HG02678 (cell line): Measurements from ENCODE around the gene MACROH2A1.

Experiments used
- ATAC-seq: cut with Tn5 transposase; IDR thresholded peaks from one replicate; pipeline ENCODE4 v1.9.1; 2021; ENCODE audit warnings: mild to moderate bottlenecking, moderate library complexity; ENCODE audit not compliant: unreplicated experiment

Gene MACROH2A1

DNA sequence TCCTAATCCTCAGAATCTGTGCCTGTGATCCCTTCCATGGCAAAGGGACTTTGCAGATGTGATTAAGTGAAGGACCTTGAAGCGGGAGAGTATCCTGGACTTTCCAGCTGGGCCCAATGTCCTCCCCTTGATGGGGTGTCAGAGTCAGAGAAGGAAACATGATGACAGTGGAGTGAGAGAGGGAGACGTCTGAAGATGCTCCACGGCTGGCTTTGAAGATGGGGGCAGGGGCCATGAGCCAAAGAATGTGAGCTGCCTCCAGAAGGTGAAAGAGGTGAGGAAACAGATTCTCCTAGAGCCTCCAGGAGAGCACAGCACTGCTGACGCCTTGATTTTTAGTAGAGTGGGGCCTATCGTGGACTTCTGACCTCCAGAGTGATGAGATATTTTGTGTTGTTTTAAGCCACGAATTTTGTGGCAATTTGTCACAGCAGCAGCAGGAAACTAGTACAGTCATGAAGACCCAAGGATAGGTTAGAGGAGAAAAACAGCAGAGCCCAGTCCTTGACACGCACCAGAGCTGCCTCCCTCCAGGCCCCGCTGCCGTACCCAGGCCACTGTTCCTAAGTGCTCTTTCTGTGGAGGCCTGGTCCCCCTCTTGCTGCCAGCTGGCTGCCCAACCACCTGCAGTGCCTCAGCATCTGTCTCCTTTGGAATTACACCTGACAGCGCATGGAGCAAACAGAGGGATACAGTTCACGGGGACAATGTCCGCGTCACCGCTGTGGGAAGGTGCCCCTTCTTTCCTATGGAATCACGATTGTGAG, 78.1 kb downstream of the MACROH2A1 start:
- no peak for ATAC-seq

DNA sequence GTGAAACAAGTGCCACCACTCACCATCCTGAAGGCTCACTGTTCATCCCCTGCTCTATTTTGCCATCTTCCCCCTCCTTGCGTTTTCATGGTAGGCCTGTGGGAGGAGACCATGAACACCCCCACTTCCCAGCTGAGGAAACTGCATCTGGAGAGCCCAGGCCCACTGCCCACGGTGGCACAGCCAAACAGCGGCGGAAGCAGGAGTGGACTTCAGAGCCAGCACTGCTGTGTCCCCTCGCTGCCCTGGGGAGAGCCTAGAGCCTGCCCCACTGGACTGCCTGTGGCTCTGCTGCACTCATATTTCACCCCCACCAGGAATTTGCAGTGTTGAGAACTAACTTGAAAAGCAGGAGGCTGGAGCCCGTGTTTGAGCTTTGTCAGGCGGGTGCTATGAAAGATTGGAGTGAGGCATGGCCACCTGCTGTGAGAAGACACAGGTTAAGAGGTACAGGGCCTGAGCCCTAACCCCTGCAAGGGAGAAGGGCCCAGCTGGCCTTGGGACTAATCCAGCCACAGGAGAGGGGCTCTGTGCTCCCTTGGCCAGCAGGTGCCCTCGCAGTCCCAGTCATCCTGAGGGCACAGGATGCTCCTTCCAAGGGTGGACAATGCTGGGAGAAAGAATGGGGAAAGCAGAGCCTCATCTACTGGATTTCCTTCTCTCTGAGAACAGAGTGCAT, 79.0 kb downstream of the MACROH2A1 start:
- ATAC-seq, result no peak

DNA sequence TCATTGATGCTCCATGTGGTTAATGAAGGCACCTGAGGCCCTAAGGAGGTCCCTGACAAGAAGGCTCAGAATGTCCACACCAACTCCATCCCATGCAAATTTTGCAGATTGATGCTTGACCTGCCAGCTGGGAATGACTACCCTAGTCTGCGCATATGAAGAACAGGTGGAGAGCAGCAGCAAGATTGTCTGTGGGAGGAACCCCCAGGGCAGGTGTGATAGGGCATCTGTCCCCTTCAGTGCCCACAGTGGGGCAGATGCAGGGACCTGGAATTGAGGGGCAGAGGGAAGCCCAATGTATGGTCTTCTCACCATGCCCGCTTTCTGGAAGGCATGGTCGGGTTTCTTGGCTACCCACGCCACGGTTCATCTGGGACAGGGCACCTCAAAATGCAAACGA, 79.6 kb downstream of the MACROH2A1 start:
- no peak for ATAC-seq

DNA sequence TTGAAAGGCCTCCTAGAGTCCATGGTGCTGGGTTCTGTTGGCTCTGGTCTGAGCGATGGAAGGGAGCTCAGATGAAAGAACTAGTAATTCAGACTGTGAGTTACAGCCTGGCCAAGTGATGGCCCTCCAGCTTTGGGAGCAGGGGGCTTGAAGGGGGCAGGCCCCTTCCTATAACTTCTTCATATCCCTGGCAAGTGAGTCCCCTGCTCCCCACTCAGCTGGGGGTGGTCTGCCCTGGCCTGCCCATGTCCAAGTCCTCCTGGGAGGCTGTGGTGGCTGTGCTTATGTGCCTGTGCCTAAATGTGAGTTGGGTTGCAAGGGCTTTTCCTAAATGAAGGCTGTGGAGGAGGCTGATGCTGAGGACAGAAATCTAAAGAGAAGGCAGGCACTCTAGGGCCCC, 80.1 kb downstream of the MACROH2A1 start:
- ATAC-seq, result no peak

DNA sequence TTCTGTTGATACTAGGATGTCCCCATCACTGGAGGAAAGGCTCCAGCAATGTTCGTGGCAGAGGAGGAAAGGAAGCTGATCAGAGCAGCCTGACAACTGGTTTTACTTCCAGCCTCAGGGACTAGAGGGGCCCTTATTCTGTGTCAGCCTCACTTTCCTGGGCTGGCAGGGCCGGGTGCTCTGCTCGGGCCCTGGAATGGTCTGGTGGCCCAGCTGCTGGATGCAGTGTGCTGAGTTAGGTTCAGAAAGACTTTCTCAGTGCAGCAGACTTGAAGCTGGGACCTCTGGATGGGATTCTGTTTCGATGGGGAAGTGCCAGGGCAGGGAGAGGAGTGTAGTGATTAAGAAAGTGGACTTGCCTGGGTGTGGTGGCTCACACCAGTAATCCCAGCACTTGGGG, 81.0 kb downstream of the MACROH2A1 start:
- no peak for ATAC-seq

DNA sequence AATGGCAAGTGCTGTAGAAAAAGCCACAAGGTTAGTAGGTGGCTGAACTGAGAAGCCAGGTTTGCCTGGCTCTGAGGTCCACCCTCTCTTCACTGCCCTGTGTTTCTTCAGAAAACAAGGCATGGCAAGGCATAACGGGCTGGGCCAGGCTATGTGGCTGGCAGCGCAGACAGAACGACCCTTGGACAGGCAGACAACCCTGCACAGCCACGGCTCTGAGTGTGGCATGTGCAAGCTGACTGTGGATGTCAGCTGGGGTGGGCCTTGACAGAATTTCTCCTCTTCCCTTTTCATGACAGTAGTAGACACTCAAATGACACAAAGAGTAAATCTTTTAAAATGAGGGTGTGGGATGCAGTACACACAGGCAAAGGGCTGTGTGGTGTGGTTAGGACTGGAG, 81.7 kb downstream of the MACROH2A1 start:
- no peak for ATAC-seq

DNA sequence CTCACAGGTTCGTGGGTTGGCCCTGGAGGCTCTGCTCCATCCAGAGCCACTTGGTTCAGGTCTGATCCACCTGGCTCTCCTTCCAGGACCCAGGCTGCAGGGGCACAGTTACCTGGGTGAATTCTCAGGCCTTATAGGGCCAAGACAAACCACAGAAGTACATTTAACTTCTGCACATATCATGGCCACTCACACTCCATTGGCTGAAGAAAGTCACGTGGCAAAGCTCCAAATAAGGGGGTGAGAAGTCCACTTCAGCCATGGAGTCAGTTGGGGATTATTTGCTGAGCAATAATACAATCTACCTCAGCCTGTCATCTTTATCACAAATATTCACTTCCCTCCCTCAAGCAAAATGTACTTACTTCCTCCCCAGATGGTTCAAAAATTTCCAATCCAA, 83.6 kb downstream of the MACROH2A1 start:
- no peak for ATAC-seq

DNA sequence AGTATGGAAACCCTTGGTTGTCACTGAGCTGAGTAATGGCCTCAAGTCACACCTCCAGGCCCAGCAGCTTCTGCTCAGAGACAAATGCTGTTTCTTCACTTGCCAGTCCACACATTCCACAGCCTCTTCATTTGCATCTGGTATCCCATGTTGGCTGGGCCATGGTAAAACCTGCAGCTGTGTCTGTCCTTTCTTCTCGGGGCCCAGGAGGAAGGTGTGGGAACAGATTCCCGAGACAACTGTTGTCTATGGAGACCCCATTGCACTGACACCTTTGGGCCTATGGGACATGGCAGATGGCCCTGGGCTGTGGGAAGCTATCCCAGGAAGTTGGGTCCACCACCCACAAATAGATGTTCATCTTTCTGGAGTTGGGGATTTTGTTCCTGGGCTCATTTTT, 85.1 kb downstream of the MACROH2A1 start:
- no peak for ATAC-seq

DNA sequence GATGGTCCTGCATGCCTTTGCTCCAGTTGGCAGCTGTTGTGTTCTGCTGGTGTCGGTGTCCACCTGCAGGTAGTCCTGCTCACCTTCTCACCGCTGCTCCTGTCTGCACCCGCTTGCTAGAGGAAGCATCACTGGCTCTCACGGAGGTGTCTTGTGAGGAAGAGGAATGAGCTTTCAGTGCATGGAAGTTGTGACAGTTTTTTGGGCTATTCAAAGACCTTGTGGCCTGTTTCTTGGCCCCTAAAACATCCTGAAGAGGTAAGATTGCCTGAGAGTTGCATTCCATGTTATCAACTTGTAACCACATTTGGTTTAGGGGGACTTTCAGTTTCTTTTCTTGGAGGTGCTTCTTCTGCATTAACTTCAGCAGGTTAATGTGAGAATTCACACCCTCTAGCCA, 85.6 kb downstream of the MACROH2A1 start:
- ATAC-seq, result no peak

DNA sequence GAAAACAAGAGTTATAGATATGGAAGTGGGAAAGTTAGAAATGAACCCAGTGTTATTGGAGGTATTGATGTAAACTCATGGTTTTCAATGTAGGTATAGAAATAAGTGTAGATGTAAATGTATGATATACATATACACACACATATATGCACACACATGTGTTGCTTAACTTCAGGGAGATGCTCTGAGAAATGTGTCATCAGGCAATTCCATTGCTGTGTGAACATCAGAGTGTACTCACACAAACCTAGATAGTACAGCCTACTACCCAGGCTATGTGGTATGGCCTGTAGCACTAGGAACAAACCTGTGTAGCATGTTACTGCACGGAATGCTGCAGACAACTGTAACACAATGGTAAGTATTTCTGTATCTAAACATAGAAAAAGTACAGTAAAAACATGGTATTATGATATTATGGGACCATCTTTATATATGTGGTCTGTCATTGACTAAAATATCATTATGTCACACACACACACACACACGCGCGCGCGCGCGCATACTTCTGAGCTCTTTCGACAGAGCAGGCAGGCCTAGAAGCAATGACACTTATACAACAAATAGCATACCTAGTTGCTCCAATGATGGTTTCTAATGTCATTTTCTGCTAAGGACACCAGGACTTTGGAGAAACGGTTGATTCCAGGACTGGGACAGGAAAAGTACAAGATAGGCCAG, 86.6 kb downstream of the MACROH2A1 start:
- ATAC-seq, result no peak

DNA sequence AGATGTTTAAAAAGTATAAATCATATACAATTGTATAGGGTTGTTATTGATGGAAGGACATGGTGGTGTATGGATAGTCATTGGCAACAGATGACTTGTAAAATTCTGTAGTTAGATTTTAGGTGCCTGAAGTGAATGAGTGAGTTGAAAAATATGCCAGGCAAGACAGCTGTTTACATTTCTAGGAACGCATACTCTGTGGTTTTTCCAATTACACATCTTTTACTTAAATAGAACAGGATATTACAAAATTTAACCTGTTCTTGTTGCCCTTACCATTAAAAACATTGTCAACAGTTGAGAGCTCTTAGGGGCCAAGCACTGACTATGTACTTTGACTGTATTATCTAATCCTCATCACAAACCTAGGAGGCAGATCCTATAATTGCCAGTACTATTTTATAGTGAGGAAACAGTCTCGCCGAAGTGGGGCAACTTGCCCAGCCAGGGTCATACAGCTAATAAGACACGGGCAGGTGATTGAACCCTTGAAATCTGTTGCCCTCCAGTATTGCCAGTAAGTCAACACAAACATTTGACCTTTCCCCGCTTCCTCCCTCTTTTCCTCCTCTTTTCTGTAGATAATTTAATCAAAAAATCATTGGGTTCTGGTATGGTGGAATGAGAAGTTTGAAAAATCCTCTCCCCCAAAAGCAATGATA, 88.6 kb downstream of the MACROH2A1 start:
- ATAC-seq, result no peak

DNA sequence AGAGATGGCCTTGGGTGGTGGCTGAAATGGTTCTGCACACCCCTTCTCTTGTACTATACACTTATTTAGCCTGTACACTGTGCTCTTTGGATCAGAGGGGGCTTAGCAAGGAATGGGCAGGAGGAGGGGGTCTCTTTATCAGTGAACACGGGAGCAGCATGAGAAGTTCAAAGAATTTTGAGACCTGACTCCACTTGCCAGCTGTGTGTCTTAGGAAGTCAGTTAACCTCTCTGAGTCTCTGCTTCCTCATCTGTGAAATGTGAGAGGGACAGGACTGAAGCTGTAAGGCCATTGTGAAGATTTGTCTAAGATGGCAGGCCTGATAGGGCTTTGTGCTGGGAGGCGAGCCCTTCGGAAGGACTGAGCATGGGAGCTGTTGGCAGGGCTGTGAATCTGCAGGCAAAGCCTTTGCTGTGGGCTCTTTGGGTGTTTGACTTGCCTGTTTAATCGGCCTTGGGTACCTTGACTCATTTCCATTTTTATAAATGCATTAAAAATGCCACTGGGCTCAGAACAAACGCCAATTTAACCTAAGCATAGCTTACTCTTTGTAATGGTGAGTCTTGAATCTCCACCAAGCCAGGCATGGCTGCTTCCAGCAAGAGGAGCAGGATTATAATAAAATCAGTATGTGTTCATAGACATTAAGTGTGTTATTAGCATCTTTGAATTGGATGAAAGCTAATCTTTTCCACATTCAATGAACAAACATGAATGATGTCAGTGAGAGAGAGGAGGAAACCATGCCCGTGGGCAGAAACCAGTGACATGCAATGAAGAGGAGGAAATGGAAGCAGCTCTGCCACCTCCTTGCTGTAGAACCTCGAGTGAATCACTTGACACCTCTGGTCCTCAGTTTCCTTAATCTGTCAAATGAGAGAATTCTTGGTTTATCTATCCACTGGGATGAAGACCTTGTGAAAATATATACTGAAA, 89.4 kb downstream of the MACROH2A1 start:
- no peak for ATAC-seq

DNA sequence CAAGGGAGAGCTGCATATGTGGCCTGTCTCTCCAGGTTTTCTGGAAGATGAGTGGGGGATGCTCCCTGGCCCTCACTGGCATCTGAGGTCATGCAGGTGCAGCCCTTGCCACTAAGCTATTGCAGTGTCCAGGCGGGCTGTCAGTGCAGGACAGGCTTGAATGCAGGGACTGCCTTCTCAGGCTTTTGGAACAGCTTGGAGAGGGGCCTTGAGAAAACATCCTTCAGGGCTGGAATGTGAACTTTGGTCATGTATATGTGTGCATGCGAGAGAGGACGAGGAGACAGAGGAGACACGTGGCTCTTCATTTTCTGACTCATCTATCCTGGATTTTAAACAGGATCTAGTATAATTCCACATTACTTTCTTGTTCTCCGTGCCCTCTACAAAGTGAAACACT, 90.3 kb downstream of the MACROH2A1 start:
- ATAC-seq, result no peak

DNA sequence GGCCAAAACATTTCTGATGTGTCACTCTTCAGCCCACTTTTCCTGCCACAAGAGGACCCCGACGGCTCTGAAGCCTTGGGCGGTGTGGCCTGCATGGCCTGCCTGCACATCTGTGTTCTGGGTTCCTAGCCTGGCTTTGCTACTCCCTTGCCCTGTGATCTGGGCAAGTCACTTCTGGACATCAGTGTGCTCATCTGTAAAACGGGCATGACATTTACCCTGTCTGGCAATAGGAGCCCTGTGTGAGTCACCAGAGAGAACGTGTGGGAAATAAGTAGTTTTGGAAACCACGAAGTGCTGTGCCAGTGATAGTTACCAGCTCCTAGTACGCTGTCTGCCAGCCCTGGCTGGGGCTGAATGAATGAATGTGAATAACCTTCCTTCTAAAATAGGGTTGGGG, 90.8 kb downstream of the MACROH2A1 start:
- no peak for ATAC-seq

DNA sequence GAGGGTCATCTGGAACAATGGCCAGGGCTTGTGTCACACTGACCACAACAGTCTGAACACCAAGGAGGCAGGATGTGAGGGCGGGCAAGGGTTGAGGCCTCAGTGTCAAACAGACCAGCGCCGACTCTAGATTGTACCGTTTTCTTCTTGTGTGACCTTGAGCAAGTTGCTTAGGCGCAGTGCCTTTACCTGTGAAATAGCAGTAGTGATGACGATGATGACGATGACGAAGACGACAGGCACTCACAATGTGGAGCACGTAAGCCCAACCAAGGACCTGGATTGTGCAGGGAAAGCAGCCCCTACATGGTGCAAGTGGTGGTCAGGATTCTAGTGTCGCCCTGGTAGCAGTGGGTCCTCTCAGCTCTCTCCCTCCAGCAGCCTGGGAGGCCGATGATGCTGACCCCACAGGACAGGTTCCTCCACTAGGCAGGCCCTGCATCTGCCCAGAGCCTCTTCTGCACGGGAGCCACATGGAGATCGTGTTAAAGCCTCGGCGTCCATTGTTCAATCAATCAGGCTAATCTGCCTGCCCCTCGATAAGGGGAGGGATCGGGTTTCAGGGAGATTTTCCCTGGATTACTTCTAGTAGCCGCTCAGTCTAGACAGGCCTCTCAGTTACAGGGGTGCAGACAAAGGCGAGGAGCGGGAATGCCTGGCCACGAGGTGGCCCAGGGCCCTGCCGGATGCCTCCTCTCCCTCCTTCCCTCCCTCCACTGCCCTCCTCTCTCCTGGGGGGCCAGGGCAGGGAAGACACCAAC, 91.7 kb downstream of the MACROH2A1 start:
- no peak for ATAC-seq

DNA sequence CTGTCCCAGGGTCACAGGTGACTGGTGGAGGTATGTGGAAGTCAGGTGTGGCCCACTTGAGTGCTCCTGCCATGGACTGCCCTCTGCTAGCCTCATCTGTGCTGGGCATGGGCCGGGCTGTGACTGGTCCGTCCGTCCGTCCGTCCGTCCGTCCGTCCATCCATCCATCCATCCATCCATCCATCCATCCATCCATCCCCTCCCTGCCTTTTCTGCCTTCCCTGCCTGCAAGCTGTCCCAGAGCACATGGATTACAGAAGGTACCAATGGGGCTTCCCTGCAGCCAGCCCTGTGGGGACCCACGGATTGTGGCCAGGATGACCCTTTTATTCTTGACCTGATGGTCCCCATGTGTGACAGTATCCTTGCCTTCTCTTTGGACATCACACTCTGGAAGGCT, 92.5 kb downstream of the MACROH2A1 start:
- ATAC-seq, result no peak

DNA sequence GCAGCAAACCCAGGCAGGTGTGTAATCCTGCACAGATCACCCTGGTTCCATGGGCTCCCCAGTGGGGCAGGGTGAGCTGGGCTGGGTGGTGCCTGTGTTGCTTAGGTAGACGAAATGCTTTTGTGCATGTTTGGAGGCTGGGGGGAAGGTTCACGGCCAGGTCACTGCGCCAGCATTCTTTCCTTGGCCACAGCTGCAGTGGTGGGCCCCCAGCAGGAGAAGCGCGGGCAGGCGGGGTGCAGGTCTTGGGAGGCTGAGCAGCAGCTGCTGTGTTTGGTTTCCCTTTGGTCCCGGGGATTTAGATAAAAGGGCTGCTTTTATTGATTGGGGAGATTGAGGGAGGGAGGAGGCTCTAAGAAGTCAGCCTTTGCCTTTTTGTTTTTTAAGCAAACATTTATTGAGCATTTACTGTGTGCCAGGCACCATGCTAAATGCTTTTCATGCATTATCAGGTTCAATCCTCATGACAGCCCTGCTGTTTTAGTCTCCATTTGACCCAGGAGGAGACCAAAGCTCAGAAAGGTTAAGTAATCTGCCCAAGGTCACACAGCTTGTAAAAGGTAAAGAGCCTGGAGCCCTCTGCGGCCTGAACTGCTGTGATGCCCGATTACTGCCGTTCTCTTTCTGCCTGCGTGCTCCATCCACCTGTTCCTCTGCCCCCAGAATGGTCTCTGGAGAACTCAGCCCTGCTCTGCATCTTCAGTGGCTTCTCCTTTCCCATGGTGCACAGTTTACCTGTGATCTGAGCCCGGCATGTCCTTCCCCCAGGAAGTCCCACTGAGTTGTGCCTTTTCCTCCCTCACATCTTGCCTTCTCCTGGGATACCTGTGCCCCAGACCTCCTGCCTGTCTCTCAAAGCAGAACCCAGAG, 94.4 kb downstream of the MACROH2A1 start:
- no peak for ATAC-seq

DNA sequence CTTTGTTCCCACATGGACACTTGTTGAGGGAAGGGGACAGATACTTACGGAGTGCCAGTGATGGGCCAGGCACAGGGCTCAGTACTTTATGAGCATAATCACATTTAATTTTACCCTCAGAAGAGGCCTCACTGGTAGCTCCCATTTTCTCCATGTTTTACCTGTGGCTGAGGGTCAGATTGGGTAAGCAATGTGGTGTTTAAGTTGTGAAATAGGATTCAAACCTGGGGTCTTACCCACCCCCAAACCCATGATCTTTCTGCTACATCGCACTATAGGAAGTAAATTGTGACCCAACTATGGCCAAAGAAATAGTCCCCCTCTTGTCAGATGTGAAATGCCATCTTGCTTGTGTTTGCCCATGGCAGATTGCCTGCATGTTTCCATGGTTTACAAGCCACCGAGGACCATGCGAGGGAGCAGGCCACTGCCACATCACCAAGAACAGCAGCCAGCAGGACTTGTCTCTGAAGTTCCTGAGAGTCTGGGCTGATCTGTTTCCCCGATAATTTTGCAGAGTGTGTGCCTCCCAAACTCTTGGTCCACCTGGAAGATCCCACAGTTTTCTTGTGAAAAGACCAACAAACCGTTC, 95.4 kb downstream of the MACROH2A1 start:
- no peak for ATAC-seq
